ENCODE results near the gene NOTCH2.

DNA sequence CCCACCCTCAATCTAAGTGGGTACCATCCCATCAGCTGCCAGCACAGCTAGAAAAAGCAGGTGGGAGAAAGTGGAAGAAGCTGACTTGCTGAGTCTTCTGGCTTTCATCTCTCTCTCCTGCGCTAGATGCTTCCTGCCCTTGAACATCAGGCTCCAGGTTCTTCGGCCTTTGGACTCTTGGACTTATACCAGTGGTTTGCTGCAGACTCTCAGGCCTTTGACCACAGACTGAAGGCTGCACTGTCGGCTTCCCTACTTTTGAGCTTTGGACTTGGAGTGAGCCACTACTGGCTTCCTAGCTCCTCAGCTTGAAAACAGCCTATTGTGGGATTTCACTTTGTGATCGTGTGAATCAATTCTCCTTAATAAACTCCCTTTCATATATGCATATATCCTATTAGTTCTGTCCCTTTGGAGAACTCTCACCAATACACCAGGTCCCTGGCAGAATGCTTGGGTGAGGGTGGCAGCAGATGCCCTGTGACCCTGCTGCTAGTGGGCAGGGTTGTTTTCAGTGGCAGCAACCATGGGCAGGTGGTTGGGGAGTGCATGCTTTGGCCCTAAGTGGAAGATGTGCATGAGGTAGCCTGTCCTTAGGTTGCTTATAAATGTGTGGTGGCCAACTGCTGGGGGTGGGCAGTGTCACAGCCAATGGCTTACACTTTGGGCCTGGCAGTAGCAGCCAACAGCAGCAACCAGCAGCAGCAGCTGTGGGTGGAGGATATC is 162.4 kb downstream of the NOTCH2 start:
- no peak for TF ChIP-seq CTCF (IDR thresholded peaks at IDR 0.05)
- TF ChIP-seq POLR2A (IDR thresholded peaks at IDR 0.05): no peak

All from esophagus squamous epithelium (tissue), 4 donors.